KG1 (cell line): Measurements from ENCODE around the gene CCT8.
"Not testable (repeated sequence)": the region's sequence is repeated elsewhere in the genome, so short reads cannot be mapped to it uniquely, and the experiment has no call there.

ENCODE experiments used
- DNase-seq: peaks from one replicate; lab custom pipeline; 2025; lab: John Stamatoyannopoulos, UW

Gene CCT8

DNA sequence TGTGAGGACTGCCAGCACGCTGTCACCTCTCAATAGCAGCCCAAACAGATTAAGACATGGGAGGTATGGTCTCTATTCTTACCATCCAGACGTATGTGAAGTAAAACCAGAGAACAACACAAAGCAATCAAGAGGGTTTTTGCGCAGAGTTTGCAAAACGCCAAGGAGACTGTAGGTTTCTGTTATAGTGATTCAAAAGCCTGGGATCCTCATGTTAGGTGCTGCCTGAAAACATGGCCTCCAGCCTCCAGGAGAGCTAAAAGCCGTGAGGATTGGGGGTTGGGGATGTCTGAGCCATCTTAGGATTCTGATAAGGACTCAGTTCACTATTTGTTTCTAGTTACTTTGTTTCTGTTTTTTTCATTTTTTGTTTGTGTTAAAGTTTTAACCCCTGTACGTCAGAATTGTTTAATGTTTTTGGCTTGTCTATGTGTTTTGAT, 4.2 kb upstream of the CCT8 start:
- DNase-seq, result no peak

DNA sequence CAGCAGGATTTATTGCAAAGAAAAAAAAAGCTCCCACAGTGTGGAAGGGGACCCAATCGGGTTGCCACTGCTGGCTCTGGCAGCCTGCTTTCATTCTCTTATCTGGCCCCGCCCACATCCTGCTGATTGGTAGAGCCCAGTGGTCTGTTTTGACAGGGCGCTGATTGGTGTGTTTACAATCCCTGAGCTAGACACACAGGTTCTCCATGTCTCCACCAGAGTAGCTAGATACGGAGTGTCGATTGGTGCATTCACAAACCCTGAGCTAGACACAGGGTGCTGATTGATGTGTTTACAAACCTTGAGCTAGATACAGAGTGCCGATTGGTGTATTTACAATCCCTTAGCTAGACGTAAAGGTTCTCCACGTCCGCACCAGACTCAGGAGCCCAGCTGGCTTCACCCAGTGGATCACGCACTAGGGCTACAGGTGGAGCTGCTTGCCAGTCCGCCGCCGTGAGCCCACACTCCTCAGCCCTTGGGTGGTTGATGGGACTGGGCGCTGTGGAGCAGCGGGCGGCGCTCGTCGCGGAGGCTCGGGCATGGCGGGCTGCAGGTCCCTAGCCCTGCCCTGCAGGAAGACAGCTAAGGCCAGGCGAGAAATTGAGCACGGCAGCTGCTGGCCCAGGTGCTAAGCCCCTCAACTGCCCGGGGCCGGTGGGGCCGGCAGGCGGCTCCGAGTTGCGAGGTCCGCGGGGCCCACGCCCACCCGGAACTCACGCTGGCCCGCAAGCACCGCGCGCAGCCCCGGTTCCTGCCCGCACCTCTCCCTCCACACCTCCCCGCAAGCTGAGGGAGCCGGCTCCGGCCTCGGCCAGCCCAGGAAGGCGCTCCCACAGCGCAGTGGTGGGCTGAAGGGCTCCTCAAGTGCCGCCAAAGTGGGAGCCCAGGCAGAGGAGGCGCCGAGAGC, 3.5 kb upstream of the CCT8 start:
- DNase-seq, result not testable (repeated sequence)

- no peak for DNase-seq
These were observed 2.4 kb upstream of the CCT8 start for GRCh38 chr21:29075706-29076466.

- no peak for DNase-seq
These were observed 1.3 kb upstream of the CCT8 start for GRCh38 chr21:29074783-29075182.

DNA sequence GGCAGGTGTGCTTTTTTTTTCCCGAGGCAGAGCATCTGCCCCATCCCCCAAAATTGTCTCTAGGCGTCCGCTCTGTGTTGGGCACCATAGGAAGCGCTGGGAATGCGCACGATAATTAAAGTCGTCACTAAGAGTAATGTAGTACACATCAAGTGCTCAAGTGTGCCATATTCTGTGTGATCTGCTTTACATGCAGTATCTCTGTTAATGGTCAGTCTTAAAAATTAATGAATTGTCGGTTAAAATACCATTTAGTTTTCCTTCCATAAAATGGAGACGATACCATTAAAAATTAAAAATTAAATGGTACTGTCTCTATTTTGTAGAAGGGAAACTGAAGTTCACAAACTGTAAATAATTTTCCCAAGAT, 544 bp upstream of the CCT8 start:
- DNase-seq, result no peak

GRCh38 chr21:29072873-29073221, 601 bp downstream of the CCT8 start:
- no peak for DNase-seq

DNA sequence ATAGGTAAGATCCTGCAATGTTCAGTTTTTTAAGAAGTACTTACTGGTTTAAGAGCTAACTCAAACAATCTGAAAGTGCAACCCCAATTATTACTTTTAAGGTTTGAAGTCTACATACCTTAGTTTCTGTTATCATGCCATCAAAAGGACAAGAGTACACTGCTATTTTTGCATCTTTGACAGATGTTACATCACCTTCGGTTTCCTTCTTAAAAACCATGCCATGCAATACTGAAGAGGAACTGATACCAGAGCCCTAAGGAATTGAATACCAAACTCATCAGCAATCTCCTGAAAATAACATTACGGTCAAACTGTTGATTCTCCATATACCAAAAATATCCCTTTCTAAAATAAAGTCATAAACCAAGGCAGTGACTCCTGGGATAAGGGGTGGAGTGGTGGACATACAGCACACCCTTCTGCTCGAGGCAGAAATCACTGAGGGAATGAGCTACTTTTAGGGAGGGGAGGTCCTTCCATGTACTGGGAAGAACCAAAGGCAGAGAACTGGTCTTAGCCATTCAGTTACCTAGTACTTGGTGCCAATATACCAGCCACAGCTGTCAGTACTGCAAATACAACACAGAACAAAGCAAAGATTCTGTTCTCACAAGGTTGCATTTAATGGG, 8.5 kb downstream of the CCT8 start:
- no peak for DNase-seq

- DNase-seq, result no peak
These were observed 16.9 kb downstream of the CCT8 start for GRCh38 chr21:29056538-29057050.

GRCh38 chr21:29056005-29056404, 17.4 kb downstream of the CCT8 start:
- DNase-seq, result no peak

GRCh38 chr21:29055080-29055479, 18.4 kb downstream of the CCT8 start:
- DNase-seq, result no peak

DNA sequence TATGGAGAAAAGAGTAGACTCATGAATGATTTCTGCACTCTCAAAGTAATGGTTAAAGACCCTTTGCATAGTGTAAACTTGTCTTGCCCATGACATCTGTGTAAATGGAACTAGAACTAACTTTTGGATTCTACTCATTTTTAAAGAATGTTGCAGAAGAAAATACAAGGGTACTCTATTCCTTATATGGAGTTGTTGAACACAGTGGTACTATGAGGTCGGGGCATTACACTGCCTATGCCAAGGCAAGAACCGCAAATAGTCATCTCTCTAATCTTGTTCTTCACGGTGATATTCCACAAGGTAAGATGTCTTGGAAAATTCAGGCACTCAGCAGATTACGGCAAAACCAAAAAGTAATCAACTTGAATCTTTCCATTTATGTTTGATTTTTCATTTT, 19.8 kb downstream of the CCT8 start:
- no peak for DNase-seq

- DNase-seq, result no peak
These were observed 20.4 kb downstream of the CCT8 start for GRCh38 chr21:29053011-29053553.

DNA sequence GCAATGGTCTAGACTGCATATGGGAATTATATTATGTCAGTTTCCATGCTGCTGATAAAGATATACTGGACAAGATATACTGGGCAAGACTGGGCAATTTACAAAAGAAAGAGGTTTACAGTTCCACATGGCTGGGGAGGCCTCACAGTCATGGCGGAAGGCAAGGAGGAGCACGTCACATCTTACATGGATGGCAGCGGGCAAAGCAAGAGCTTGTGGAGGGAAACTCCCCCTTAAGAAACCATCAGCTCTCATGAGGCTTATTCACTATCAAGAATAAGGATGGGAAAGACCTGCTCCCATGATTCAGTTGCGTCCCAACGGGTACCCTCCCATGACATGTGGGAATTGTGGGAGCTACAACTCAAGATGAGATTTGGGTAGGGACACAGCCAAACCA, 21.2 kb downstream of the CCT8 start:
- no peak for DNase-seq

DNA sequence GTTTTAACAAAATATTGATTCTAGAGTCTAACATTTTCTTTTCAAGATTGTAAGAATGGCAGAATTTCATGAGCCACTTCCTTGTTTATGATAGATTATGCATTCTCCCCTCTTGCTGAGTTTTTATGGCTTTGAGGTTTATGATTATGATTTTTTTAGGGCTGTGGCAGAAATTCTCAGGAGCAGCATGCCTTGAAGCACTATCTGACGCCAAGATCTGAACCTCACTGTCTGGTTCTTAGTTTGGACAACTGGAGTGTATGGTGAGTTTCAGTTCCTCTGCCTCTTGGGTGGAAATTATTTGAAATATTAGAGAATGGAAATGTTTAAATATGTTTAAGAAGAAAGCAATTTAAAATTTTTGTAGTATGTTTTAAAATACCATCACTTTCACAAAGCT, 38.8 kb downstream of the CCT8 start:
- no peak for DNase-seq

DNA sequence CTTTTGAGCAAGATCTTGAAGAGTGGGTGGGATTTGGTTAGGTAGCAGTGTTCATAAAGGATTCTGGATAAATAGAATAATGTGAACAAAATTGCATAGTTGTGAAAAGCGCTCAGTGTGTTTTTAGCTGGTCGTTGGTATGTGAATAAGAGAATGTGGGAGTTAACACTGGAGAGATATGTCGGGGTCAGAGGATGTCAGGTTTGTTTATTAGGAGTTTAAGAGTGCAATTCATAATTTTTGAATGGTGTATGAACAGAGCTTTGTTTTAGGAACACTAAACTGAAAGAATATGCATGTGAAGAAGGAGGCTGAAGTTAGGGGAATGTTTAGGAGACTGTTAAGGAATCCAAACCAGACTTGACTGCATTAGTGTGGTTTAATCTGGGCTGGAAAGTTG, 39.6 kb downstream of the CCT8 start:
- DNase-seq, result no peak

DNA sequence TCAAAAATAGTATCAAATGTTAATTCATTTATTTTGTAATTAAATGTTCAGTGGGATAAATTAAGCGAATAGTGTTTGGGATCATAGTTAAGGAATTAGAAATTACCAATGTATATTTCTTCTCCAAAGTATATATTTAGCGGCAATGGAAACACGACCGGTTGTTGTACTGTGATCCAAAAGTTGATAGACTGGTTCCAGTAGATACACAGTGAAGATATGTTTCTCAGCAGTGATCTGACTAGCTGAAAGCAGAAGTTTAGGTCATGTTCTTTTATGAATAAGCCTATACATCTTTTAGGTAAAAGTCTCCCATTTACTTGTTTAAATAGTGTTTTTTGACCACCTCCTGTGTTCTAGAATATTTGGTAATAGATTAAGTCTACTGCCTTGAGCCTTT, 40.1 kb downstream of the CCT8 start:
- no peak for DNase-seq

DNA sequence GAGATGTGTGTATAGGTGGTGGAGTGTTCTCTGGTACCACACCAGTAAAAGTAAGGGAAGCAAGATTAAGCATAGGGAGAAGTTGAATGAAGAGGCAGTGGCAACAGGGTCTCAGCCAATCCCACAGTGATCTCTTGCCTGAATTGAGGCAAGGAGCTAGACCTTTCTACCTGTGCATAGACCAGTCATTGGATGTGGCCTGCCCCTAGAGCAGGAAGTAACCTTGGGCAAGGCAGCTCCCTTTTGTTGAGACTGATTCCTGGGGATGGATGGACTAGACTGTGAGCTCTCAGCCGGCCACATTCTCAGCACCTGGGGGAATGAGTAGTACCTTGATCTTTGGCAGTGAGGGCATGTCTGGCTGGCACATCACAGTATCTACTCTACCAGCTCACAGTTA, 42.5 kb downstream of the CCT8 start:
- DNase-seq, result no peak

DNA sequence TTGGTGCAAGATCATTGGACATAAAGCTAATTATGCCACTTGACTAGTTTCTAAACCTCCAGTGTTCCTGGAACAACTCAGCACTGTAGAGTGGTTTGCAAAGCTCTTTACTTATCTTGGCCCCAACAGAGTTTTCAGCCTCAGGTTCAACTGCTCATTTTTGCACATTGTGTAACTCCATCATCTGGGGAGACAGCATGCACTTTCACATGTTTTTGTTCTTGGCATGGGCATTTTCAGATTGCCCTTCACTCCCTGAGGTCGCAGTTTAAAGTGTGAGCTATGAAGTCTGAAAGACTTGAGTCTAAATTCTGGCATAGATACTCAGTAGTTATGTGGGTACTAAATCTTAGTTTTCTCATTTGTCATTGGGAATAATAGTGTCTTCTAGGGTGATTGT, 43.9 kb downstream of the CCT8 start:
- DNase-seq, result no peak

- DNase-seq, result no peak
These were observed 48.1 kb downstream of the CCT8 start for GRCh38 chr21:29025328-29025713.

- DNase-seq, result peak; percentile 95
These were observed 48.7 kb downstream of the CCT8 start, which contains the start of gene USP16 for GRCh38 chr21:29024474-29025327. Gene USP16, plus strand, starts transcription at chr21:29024668. Its CDS starts 3,246 bp downstream, at chr21:29027914.

DNA sequence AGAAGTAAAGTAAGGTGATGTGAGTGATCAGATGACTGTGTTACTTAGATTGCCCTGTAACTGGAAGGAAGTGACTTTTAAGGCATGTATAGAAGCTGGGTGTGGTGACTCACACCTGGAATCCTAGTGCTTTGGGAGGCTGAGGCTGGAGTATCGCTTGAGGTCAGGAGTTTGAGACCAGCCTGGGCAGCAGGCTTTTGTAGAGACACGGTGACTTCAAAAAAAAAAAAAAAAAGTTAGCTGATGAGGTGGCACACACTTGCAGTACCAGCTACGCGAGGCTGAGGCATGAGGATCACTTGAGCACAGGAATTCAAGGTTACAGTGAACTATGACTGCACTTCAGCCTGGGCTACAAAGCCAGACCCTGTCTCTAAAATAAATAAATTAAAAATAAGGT, 51.3 kb downstream of the CCT8 start:
- DNase-seq, result no peak
